ENCODE data around the gene HOXA7.

- TF ChIP-seq CTCF (IDR thresholded peaks at IDR 0.05) (no peak), ZFX (IDR thresholded peaks at IDR 0.05; ENCODE audit: borderline replicate concordance) (no peak)
Measured at GRCh38 chr7:27151931-27152815, 4.3 kb downstream of the HOXA7 start, which contains the start of gene HOXA3.
